ENCODE results near the gene DCAF4.

DCAF4 gene, protein sequence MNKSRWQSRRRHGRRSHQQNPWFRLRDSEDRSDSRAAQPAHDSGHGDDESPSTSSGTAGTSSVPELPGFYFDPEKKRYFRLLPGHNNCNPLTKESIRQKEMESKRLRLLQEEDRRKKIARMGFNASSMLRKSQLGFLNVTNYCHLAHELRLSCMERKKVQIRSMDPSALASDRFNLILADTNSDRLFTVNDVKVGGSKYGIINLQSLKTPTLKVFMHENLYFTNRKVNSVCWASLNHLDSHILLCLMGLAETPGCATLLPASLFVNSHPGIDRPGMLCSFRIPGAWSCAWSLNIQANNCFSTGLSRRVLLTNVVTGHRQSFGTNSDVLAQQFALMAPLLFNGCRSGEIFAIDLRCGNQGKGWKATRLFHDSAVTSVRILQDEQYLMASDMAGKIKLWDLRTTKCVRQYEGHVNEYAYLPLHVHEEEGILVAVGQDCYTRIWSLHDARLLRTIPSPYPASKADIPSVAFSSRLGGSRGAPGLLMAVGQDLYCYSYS

DNA sequence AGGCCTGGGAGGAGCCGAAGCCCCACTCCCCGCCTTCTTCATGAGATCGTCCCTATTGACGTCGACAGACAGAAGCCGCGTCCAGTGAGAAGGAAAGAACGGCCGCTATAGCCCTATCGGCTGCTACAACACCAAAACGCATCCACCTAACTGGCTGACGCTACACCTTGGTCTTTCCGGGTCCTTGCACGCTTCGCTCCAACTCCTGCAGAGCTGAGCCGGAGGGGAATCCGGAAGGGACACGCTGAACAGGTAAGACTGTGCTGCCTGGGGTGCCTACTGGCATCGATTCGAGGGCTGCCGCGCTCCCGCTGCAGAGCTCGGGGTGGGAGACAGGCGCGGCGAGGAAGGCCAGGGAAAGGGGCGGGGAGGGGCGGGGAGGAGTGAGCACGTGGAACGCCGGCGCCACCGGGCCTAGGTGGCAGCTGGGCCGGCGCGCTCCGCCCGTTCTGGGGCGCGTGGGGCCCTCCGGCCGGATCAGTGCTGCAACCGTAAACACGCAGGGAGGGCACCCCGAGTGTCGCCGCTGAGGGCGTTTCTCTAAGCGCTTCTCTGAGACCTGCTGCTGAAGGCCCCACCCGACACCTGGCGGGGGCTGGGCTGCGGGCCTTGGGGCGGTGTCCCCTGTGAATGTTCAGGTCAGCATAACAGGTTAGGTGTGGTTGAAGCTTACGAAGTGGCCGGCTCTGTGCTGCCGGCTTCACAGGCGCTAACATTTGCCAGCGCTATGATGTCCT, at the start of gene DCAF4:
Gene DCAF4 (plus strand): TSS at position 173 of the 737 bp plus-strand sequence. CDS start 11,515 bp downstream, outside the sequence.
- TF ChIP-seq, protein P1, sequence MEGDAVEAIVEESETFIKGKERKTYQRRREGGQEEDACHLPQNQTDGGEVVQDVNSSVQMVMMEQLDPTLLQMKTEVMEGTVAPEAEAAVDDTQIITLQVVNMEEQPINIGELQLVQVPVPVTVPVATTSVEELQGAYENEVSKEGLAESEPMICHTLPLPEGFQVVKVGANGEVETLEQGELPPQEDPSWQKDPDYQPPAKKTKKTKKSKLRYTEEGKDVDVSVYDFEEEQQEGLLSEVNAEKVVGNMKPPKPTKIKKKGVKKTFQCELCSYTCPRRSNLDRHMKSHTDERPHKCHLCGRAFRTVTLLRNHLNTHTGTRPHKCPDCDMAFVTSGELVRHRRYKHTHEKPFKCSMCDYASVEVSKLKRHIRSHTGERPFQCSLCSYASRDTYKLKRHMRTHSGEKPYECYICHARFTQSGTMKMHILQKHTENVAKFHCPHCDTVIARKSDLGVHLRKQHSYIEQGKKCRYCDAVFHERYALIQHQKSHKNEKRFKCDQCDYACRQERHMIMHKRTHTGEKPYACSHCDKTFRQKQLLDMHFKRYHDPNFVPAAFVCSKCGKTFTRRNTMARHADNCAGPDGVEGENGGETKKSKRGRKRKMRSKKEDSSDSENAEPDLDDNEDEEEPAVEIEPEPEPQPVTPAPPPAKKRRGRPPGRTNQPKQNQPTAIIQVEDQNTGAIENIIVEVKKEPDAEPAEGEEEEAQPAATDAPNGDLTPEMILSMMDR (IDR thresholded peaks at IDR 0.05; ENCODE audit: low read depth, low read length): no peak

DNA sequence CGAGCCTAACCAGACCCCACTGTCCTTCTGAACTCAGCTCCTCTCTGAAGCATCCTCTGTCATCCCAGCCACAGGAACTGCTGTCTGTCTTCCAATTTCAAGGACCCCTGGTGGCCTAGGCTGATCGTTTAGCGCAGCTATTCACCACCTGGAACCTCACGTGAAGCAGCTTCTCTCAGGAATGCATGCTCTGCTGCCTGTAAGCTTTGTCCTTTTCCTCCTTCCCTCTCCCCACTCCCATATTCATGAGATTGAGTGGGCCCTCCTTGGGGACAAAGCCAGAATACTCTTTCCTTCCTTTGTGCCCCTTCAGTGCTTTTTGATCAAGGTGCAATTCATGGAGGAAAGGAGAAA, 49.6 kb upstream of the DCAF4 start:
- DNase-seq: no peak
- TF ChIP-seq, protein P1 (IDR thresholded peaks at IDR 0.05; ENCODE audit: low read depth, low read length): no peak

More for the DNA sequence above, at the start of gene DCAF4:
- no peaks in the 10 kb centered on the region for H3K9me3 ChIP-seq (ENCODE audit: severe bottlenecking)
- H3K4me3 ChIP-seq (ENCODE audit: low read depth, low read length): peak within 1 kb of the TSS; percentile 52
- peak within 1 kb of the TSS; percentile 81 for H3K27ac ChIP-seq
- H3K36me3 ChIP-seq: peaks cover 3% of the 10 kb centered on the region; the same call in 1 of the 2 replicates
- peak; percentile 99 for DNase-seq
- no peaks in the 10 kb centered on the region for H3K27me3 ChIP-seq (ENCODE audit: insufficient read depth, low read depth, severe bottlenecking)

DNA sequence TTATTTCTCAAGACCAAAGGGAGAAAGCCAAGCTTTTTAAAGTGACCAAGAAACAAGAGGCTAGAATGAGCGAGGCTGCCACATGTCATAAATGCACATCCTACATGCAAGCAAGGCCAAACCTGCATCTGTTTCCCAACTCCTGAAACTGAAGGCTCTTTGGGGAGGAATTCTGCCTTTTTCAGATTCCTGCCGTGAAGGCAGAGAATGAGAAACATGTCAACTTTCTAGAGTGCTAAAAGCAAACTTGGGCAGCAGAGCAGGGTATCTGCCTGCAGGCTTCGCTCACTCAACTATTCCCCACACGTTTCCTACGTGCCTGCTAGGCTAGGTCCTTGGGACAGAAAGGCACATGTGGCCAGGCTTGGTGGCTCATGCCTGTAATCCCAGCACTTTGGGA, 47.5 kb upstream of the DCAF4 start:
- Histone ChIP-seq H3K36me3 (no peaks in the 10 kb centered on the region), H3K27ac (no peak overlapping the region), H3K9me3 (ENCODE audit: severe bottlenecking) (no peaks in the 10 kb centered on the region), H3K27me3 (ENCODE audit: insufficient read depth, low read depth, severe bottlenecking) (no peaks in the 10 kb centered on the region), H3K4me3 (ENCODE audit: low read depth, low read length) (no peak overlapping the region)
- TF ChIP-seq, protein P1 (IDR thresholded peaks at IDR 0.05; ENCODE audit: low read depth, low read length): no peak
- DNase-seq: no peak

More for the DNA sequence above, 49.6 kb upstream of the DCAF4 start:
- no peak overlapping the region for H3K4me3 ChIP-seq (ENCODE audit: low read depth, low read length)
- H3K9me3 ChIP-seq (ENCODE audit: severe bottlenecking): peaks cover 5% of the 10 kb centered on the region
- H3K36me3 ChIP-seq: no peaks in the 10 kb centered on the region
- H3K27me3 ChIP-seq (ENCODE audit: insufficient read depth, low read depth, severe bottlenecking): no peaks in the 10 kb centered on the region
- no peak overlapping the region for H3K27ac ChIP-seq

DNA sequence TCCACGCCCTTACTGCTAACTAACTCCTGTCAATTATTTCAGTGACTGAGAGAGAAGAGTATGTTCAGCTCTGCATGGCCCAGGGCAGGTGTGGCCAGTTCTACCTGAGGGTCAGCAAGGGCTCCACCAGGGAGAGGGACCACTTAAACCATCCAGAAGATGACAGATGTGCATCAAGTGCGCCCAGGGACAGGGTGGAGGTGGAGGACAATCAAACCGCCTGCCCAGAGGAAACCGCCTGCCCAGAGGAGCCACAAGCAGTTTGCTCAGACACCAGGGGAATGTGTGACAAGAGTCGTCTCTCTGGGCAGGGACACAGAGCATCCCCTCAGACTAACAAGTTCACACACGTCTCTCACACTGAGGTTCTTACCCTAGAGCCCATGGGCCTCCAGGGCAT, 46.8 kb upstream of the DCAF4 start:
- no peak overlapping the region for H3K27ac ChIP-seq
- DNase-seq: no peak
- TF ChIP-seq, protein P1 (IDR thresholded peaks at IDR 0.05; ENCODE audit: low read depth, low read length): no peak
- no peaks in the 10 kb centered on the region for H3K27me3 ChIP-seq (ENCODE audit: insufficient read depth, low read depth, severe bottlenecking)
- H3K36me3 ChIP-seq: no peaks in the 10 kb centered on the region
- H3K4me3 ChIP-seq (ENCODE audit: low read depth, low read length): no peak overlapping the region
- H3K9me3 ChIP-seq (ENCODE audit: severe bottlenecking): no peaks in the 10 kb centered on the region

DNA sequence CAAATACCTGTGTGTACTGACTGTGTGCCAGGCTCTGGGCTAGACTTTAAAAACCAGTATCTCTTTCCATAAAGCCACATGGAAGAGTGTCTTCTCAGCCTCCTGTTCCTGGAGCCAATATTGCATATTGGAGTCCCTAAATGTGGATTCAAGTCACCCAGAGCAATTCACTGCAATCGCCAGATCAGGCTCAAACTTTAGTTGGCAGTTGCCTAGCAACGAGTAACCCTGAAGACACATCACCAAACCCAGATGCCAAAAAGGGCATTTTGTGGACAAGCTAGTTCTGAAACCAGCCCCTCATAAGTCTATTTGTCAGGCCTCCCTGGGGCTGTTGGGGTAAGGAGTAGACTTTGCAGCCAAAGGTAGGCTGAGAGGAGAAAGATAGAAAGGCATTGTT, 46.1 kb upstream of the DCAF4 start:
- Histone ChIP-seq H3K27ac (no peak overlapping the region), H3K36me3 (no peaks in the 10 kb centered on the region), H3K9me3 (ENCODE audit: severe bottlenecking) (no peaks in the 10 kb centered on the region), H3K27me3 (ENCODE audit: insufficient read depth, low read depth, severe bottlenecking) (no peaks in the 10 kb centered on the region), H3K4me3 (ENCODE audit: low read depth, low read length) (no peak overlapping the region)
- no peak for DNase-seq
- TF ChIP-seq, protein P1 (IDR thresholded peaks at IDR 0.05; ENCODE audit: low read depth, low read length): no peak
